KMS-11 (cell line): ENCODE data around the gene NCKAP5.

Experiments used
- H2AFZ ChIP-seq: fragments of 200-600 bp; sonication (generic); 2 replicates; pipeline ENCODE4 v1.6.1; 2016; ENCODE audit warnings: antibody characterized with exemption, mixed run types, low read depth
- H3K27ac ChIP-seq: fragments of 200-600 bp; sonication (generic); 2 replicates; pipeline ENCODE4 v1.6.1; 2016; ENCODE audit warnings: mild to moderate bottlenecking, mixed run types
- H3K27me3 ChIP-seq: fragments of 200-600 bp; sonication (generic); 2 replicates; pipeline ENCODE4 v1.6.1; 2017; ENCODE audit warnings: mild to moderate bottlenecking, low read depth, mixed run types, moderate library complexity; ENCODE audit not compliant: insufficient read depth
- H3K36me3 ChIP-seq: fragments of 200-600 bp; sonication (generic); 2 replicates; pipeline ENCODE4 v1.6.1; 2017; ENCODE audit warnings: mild to moderate bottlenecking, mixed run types; ENCODE audit not compliant: insufficient read depth
- H3K4me1 ChIP-seq: fragments of 200-600 bp; sonication (generic); 2 replicates; pipeline ENCODE4 v1.6.1; 2016; ENCODE audit warnings: mild to moderate bottlenecking, low read depth, mixed run types; ENCODE audit not compliant: poor library complexity, severe bottlenecking
- H3K4me2 ChIP-seq: fragments of 200-600 bp; sonication (generic); 2 replicates; pipeline ENCODE4 v1.7.0; 2016; ENCODE audit warnings: mild to moderate bottlenecking, mixed run types
- H3K4me3 ChIP-seq: fragments of 200-600 bp; sonication (generic); IDR thresholded peaks from 2 replicates; pipeline ENCODE4 v1.6.1; 2017; ENCODE audit warnings: low read depth, low read length, mixed read lengths; ENCODE audit not compliant: insufficient read depth
- H3K79me2 ChIP-seq: fragments of 200-600 bp; sonication (generic); 2 replicates; pipeline ENCODE4 v1.6.1; 2016; ENCODE audit warnings: low read depth, mixed run types; ENCODE audit not compliant: insufficient read depth
- H3K9ac ChIP-seq: fragments of 200-600 bp; sonication (generic); 2 replicates; pipeline ENCODE4 v1.6.1; 2016; ENCODE audit warnings: mild to moderate bottlenecking, mixed run types
- H4K20me1 ChIP-seq: fragments of 200-600 bp; sonication (generic); 2 replicates; pipeline ENCODE4 v1.6.1; 2016; ENCODE audit warnings: mild to moderate bottlenecking, mixed run types; ENCODE audit not compliant: insufficient read depth
- CTCF ChIP-seq: fragments of 200-600 bp; sonication (generic); conservative IDR thresholded peaks from 2 replicates; pipeline ENCODE4 v1.6.1; 2017; ENCODE audit warnings: low read depth, mild to moderate bottlenecking, antibody characterized with exemption, low read length, moderate library complexity, mixed read lengths

The NCKAP5 gene

GRCh38 chr2:132876745-132877391 is 691.4 kb downstream of the NCKAP5 start:
- H3K27ac ChIP-seq: no peak overlapping the region
- H3K79me2 ChIP-seq: no peaks in the 10 kb centered on the region
- no peak for TF ChIP-seq CTCF
- H3K27me3 ChIP-seq: no peaks in the 10 kb centered on the region
- H3K4me1 ChIP-seq: no peaks in the 10 kb centered on the region
- H4K20me1 ChIP-seq: no peaks in the 10 kb centered on the region
- no peak overlapping the region for H3K4me3 ChIP-seq
- H3K4me2 ChIP-seq: no peak overlapping the region
- no peaks in the 10 kb centered on the region for H3K36me3 ChIP-seq
- no peak overlapping the region for H3K9ac ChIP-seq
- no peak overlapping the region for H2AFZ ChIP-seq

- TF ChIP-seq CTCF: no peak
- no peak overlapping the region for H3K27ac ChIP-seq
- H3K36me3 ChIP-seq: no peaks in the 10 kb centered on the region
- H3K4me1 ChIP-seq: no peaks in the 10 kb centered on the region
- H3K4me2 ChIP-seq: no peak overlapping the region
- H3K9ac ChIP-seq: no peak overlapping the region
- no peak overlapping the region for H2AFZ ChIP-seq
- no peak overlapping the region for H3K4me3 ChIP-seq
- H3K79me2 ChIP-seq: no peaks in the 10 kb centered on the region
- H3K27me3 ChIP-seq: no peaks in the 10 kb centered on the region
- H4K20me1 ChIP-seq: no peaks in the 10 kb centered on the region
Observed at GRCh38 chr2:132875193-132875592, 693.1 kb downstream of the NCKAP5 start.

- no peak overlapping the region for H2AFZ ChIP-seq
- no peak overlapping the region for H3K9ac ChIP-seq
Observed at GRCh38 chr2:132873738-132874137, 694.5 kb downstream of the NCKAP5 start.

GRCh38 chr2:132871831-132872230 is 696.4 kb downstream of the NCKAP5 start:
- TF ChIP-seq CTCF: no peak

More at GRCh38 chr2:132873738-132874137, 694.5 kb downstream of the NCKAP5 start:
- Histone ChIP-seq H3K4me3 (no peak overlapping the region), H3K4me2 (no peak overlapping the region), H3K79me2 (no peaks in the 10 kb centered on the region), H3K4me1 (no peaks in the 10 kb centered on the region), H3K27me3 (no peaks in the 10 kb centered on the region), H3K36me3 (no peaks in the 10 kb centered on the region), H4K20me1 (no peaks in the 10 kb centered on the region), H3K27ac (no peak overlapping the region)
- TF ChIP-seq CTCF: no peak

More at GRCh38 chr2:132871831-132872230, 696.4 kb downstream of the NCKAP5 start:
- Histone ChIP-seq H3K27me3 (no peaks in the 10 kb centered on the region), H3K79me2 (no peaks in the 10 kb centered on the region), H2AFZ (no peak overlapping the region), H3K36me3 (no peaks in the 10 kb centered on the region), H3K9ac (no peak overlapping the region), H4K20me1 (no peaks in the 10 kb centered on the region), H3K4me2 (no peak overlapping the region), H3K4me3 (no peak overlapping the region), H3K27ac (no peak overlapping the region), H3K4me1 (no peaks in the 10 kb centered on the region)
